Stomach (tissue), 4 donors: Measurements from ENCODE around the gene RCCD1.
A peak's percentile ranks its signal among the peaks of the same experiment; 100 is the strongest.

ENCODE experiments used
- CTCF ChIP-seq, 7 experiments: fragments of 450-650 bp in 4 of 7; fragments of 200-600 bp in 3 of 7; sonication (generic) in 3 of 7; IDR thresholded peaks; one replicate each; pipeline ENCODE4 v1.5.1; 2016 to 2019; ENCODE audit warnings: antibody characterized with exemption in 7 of 7, control low read depth in 2 of 7, mild to moderate bottlenecking in 1 of 7
- EP300 ChIP-seq: sonication (generic); formaldehyde crosslinking; IDR thresholded peaks from one replicate; pipeline ENCODE4 v1.6.1; 2017; ENCODE audit warnings: antibody characterized with exemption
- POLR2A ChIP-seq, 4 donors: fragments of 450-650 bp; IDR thresholded peaks; one replicate each; pipeline ENCODE4 v1.6.1; 2016; ENCODE audit warnings: antibody characterized with exemption in 4 of 4, control low read depth in 2 of 4, mild to moderate bottlenecking in 1 of 4, moderate library complexity in 1 of 4

- TF ChIP-seq POLR2A (IDR thresholded peaks at IDR 0.05) (no peak), EP300 (no peak), CTCF (IDR thresholded peaks at IDR 0.05) (peak in 1 of 7 experiments; percentile 33)
These were observed 23.2 kb upstream of the RCCD1 start for GRCh38 chr15:90931575-90931827.
